Kidney epithelial cell (primary cell): ENCODE results near the gene HNRNPH3. TPM values are rescaled to one million over a fixed set of nuclear protein-coding genes. Genes with fewer than 3 reads are reported as not detected.

Source experiments
- DNase-seq: peaks from one replicate; pipeline ENCODE4 v3.0.0-alpha.2; 2010; ENCODE audit warnings: low read depth
- H3K27me3 ChIP-seq: 2 replicates; pipeline ENCODE4 v1.6.0; 2011; ENCODE audit warnings: low read length; ENCODE audit not compliant: control insufficient read depth, insufficient read depth
- H3K36me3 ChIP-seq: 2 replicates; pipeline ENCODE4 v1.5.1; 2011; ENCODE audit warnings: low read length; ENCODE audit not compliant: control insufficient read depth, insufficient read depth
- H3K4me3 ChIP-seq: 2 replicates; pipeline ENCODE4 v1.5.1; 2011; ENCODE audit warnings: low read depth, mild to moderate bottlenecking, control low read depth, low read length
- total RNA-seq: library from RNA; depleted of rRNA; stranded (reverse); fragments of >200 nt; gene quantifications from 2 replicates; pipeline ENCODE4 v1.2.3, GENCODE V29; 2015
- TF ChIP-seq, protein P1 (sequence below): IDR thresholded peaks from 2 replicates; pipeline ENCODE4 v1.5.1; 2011; ENCODE audit warnings: mild to moderate bottlenecking, moderate library complexity, low read length, control low read depth, inconsistent platforms; ENCODE audit not compliant: insufficient read depth, poor library complexity, severe bottlenecking

HNRNPH3 gene
- total RNA-seq, 1 donor from 2014 or later: 23.0 TPM

DNA sequence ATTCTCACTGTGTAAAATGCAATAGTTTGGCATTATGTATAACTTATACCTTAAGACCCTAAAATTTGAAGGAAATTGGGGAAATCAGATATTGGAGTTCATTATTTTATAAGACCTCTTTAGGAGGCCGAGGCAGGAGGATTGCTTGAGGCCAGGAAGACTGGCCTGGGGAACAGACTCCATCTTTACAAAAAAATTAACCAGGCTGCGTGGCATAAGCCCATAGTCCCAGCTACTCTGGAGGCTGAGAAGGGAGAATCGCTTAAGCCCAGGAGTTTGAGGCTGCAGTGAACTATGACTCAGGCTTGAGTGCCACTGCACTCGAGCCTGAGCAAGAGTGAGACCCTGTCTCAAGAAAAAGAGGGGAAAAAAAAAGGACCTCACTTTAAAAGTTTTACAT lies 14.9 kb downstream of the HNRNPH3 start:
- TF ChIP-seq, protein P1, sequence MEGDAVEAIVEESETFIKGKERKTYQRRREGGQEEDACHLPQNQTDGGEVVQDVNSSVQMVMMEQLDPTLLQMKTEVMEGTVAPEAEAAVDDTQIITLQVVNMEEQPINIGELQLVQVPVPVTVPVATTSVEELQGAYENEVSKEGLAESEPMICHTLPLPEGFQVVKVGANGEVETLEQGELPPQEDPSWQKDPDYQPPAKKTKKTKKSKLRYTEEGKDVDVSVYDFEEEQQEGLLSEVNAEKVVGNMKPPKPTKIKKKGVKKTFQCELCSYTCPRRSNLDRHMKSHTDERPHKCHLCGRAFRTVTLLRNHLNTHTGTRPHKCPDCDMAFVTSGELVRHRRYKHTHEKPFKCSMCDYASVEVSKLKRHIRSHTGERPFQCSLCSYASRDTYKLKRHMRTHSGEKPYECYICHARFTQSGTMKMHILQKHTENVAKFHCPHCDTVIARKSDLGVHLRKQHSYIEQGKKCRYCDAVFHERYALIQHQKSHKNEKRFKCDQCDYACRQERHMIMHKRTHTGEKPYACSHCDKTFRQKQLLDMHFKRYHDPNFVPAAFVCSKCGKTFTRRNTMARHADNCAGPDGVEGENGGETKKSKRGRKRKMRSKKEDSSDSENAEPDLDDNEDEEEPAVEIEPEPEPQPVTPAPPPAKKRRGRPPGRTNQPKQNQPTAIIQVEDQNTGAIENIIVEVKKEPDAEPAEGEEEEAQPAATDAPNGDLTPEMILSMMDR: no peak
- no peak for DNase-seq
- Histone ChIP-seq H3K4me3 (no peak overlapping the region), H3K36me3 (no peaks in the 10 kb centered on the region), H3K27me3 (no peaks in the 10 kb centered on the region)

DNA sequence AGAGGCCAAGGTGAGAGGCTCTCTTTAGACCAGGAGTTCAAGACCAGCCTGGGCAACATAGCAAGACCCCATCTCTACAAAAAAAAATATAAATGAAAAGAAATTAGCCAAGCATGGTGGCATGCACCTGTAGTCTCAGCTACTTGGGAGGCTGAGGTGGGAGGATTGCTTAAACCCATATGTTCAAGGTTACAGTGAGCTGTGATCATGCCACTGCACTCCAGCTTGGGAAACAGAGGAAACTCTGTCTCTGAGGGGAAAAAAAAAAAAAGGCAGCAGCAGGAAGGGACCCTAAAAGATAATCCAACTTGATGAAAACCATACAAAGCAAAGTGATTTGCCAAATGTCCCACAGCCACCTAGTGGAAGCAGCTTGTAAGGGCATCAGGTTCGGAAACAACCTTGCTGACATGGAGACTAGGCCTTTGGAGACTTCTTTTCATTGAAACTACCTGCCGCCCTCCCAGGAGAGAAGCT lies 16.4 kb downstream of the HNRNPH3 start:
- Histone ChIP-seq H3K36me3 (no peaks in the 10 kb centered on the region), H3K4me3 (no peak overlapping the region), H3K27me3 (no peaks in the 10 kb centered on the region)
- TF ChIP-seq, protein P1: peak; percentile 81
- no peak for DNase-seq

DNA sequence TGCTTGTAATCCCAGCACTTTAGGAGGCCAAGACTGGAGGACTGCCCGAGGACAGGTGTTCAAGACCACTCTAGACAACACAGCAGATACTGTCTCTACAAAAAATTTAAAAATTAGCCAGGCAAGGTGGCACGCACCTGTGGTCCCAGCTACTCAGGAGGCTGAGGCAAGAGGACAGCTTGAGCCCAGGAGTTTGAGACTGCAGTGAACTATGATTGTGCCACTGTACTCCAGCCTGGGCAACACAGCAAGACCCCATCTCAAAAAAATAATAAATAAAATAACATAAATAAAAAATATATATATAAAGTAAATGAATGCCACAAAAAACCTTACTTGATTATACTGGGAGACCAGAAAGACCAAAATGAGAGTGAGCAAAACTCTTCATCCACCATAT lies 21.7 kb downstream of the HNRNPH3 start:
- no peak for DNase-seq
- Histone ChIP-seq H3K36me3 (no peaks in the 10 kb centered on the region), H3K4me3 (no peak overlapping the region), H3K27me3 (no peaks in the 10 kb centered on the region)
- TF ChIP-seq, protein P1: no peak

DNA sequence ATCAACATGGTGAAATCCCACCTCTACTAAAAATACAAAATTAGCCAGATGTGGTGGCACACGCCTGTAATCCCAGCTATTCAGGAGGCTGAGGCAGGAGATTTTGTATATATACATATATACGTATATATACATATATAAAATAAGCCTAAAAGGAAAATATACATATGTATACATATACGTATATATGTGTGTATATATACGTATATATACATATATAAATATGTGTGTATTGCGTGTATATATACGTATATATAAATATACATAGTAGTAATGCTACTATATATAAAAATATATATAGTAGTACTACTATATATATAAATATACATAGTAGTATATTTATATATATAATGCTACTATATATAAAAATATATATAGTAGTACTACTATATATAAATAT lies 27.3 kb downstream of the HNRNPH3 start:
- H3K27me3 ChIP-seq: no peaks in the 10 kb centered on the region
- TF ChIP-seq, protein P1: no peak
- H3K4me3 ChIP-seq: no peak overlapping the region
- no peak for DNase-seq
- no peaks in the 10 kb centered on the region for H3K36me3 ChIP-seq

DNA sequence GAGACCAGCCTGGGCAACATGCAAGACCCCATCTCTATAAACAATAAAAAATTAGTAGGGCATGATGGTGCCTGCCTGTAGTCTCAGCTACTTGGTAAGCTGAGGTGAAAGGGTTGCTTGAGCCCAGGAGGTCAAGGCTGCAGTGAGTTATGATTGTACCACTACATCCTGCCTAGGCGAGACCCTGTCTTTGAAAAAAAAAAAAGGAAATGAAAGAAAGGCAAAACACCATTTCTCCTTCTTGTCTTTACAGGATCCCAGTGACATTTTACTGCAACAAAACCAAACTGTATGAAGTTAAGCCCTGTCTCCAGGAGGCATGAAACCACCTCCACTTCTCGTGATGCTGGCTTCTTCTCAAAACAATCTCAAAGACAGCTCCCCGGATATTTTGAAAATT lies 30.7 kb downstream of the HNRNPH3 start:
- H3K27me3 ChIP-seq: no peaks in the 10 kb centered on the region
- DNase-seq: no peak
- TF ChIP-seq, protein P1: no peak
- no peaks in the 10 kb centered on the region for H3K36me3 ChIP-seq
- no peak overlapping the region for H3K4me3 ChIP-seq

DNA sequence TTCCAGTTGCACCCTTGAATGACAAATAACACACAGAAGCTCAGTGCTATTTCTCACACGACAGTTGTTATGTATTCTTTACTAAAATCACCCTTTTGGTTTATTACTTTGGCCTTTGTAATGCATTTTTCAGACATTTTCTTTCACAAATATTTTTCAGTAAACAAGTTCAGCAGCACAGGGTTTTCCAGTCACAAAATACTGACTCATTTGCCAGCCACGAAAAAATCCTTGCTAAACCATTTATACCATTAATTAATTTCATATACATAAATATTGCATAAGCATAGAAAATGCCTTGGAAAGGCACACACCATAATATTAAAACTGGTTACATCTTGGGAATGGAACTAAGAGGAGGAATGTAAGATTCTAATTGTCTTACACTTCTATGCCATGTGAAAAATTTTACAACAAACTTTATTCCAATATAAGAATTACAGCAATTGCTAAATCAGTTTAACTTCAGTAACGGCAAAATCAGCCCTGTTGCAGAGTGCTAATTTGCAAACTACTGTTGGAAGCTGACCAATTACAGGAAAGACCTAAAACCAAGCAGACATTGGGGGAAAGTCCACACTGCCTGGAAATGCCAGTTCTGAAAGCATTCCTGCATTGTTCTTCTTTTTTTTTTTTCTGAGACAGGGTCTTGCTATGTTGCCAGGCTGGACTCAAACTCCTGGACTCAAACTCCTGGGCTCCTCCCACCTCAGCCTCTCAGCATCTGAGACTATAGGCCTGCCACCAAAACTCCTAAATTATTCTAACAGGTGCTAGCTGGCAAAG lies 32.4 kb downstream of the HNRNPH3 start:
- H3K4me3 ChIP-seq: no peak overlapping the region
- DNase-seq: no peak
- TF ChIP-seq, protein P1: no peak
- no peaks in the 10 kb centered on the region for H3K27me3 ChIP-seq
- no peaks in the 10 kb centered on the region for H3K36me3 ChIP-seq
